IPS DF 19.7 (cell line): ENCODE results near the gene CEP164.
"Not testable (repeated sequence)": the region's sequence is repeated elsewhere in the genome, so short reads cannot be mapped to it uniquely, and the experiment has no call there.

ENCODE experiments used
- DNase-seq: peaks from one replicate; pipeline ENCODE4 v3.0.0-alpha.2; 2013; ENCODE audit warnings: low read depth, low spot score

CEP164 gene

DNA sequence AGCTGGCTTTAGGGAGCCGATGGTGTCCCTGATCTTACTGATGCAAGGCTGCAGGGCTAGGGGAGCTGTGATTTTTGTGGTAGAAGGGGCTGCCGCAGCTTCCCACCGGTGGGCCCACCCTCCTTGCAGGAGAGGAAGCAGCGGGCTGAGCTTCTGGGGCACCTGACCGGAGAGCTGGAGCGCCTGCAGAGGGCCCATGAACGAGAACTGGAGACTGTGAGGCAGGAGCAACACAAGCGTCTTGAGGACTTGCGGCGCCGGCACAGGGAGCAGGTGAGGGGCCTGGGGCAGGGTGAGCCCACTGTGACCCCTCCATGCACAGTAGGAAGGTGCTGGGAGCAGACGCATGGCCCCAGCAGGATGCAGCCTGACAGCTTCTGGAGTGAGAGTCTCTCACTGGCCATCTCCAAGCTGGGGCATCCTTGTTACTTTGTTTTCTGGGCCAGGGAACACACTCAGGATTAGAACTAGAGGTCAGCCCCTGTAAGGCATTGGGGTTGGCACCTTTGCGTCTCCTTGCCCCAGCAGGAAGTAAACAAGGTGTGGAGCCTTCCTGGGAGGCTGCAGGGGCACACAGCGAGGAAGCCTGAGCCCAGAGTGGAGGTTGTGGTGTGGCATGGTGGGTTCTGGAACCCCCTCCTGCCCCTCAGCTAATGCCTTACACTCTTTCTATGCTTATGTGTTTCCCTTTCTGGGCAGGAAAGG lies 66.7 kb downstream of the CEP164 start:
- DNase-seq: no peak

DNA sequence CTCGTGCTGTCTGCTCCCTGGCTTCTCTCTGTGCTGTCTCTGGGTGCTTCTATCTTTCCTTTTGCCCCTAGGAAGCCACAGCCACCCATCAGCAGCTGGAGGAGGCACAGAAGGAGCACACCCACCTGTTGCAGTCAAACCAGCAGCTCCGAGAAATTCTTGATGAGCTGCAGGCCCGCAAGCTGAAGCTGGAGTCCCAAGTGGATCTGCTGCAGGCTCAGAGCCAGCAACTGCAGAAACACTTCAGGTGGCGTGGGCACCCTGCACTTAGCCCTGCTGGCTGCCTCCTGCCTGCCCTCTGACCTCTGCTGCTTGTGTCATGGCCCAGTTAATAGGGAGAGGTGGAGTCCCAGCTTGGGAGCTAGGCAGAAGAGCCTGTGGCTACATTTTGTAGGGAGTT lies 67.8 kb downstream of the CEP164 start:
- DNase-seq: no peak

DNA sequence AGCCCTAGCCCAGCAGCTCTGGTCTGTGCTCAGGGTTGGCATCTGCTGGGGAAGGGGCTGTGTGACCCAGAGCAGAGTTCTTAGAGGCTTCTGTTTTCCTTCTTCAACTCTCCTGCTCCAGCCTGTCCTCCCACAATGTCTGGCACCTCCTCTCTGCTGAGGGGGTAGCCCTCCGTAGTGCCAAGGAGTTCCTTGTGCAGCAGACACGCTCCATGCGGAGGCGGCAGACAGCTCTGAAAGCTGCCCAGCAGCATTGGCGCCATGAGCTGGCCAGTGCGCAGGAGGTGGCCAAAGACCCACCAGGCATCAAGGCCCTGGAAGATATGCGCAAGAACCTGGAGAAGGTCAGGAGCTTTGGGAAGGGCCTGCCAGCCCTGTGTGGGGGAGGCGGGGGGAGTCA lies 69.3 kb downstream of the CEP164 start:
- no peak for DNase-seq

DNA sequence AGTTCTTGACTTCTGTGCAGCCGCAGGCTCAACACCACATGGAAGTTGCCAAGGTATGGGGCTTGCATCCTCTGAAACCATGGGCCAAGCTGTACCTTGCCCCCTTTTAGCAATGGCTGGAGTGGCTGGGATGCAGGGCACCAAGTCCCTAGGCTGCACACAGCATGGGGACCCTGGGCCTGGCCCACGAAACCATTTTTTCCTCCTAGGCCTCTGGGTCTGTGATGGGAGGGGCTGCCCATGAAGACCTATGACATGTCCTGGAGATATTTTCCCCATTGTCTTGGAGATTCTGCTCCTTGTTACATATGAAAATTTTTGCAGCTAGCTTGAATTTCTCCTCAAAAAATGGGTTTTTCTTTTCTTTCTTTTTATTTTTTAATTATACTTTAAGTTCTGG lies 71.0 kb downstream of the CEP164 start:
- not testable (repeated sequence) for DNase-seq

DNA sequence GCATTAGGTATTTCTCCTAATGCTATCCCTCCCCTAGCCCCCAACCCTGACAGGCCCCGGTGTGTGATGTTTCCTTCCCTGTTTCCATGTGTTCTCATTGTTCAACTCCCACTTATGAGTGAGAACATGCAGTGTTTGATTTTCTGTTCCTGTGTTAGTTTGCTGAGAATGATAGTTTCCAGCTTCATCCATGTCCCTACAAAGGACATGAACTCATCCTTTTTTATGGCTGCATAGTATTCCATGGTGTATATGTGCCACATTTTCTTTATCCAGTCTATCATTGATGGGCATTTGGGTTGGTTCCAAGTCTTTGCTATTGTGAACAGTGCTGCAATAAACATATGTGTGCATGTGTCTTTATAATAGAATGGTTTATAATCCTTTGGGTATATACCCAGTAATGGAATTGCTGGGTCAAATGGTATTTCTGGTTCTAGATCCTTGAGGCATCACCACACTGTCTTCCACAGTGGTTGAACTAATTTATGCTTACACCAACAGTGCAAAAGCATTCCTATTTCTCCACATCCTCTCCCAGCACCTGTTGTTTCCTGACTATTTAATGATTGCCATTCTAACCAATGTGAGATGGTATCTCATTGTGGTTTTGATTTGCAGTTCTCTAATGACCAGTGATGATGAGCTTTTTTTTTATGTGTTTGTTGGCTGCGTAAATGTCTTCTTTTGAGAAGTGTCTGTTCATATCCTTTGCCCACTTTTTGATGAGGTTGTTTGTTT lies 71.6 kb downstream of the CEP164 start:
- not testable (repeated sequence) for DNase-seq

DNA sequence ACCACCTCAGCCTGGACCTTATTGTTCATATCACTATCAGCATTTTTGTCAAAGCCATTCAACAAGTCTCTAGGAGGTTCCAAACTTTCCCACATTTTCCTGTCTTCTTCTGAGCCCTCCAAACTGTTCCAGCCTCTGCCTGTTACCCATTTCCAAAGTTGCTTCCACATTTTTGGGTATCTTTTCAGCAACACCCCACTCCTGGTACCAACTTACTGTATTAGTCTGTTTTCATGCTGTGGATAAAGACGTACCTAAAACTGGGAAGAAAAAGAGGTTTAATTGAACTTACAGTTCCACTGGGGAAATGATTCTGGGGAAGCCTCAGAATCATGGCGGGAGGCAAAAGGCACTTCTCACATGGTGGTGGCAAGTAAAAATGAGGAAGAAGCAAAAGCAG lies 78.2 kb downstream of the CEP164 start:
- DNase-seq: not testable (repeated sequence)

DNA sequence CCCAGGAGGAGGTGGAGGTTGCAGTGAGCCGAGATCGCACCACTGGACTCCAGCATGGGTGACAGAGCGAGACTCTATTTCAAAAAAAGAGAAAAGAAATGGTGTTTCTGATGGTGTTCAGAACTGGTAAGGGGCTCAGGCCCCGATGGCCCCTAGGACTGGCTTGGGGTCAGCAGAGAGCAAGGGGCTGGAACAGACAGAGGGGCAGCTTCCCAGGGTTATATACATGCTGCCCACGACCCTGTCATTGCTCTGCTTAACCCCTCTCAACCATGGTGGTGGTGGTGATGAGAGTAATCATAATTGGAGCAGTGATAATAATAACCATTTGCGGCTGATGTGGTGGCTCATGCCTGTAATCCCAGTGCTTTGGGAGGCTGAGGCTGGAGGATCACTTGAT lies 79.4 kb downstream of the CEP164 start:
- no peak for DNase-seq

DNA sequence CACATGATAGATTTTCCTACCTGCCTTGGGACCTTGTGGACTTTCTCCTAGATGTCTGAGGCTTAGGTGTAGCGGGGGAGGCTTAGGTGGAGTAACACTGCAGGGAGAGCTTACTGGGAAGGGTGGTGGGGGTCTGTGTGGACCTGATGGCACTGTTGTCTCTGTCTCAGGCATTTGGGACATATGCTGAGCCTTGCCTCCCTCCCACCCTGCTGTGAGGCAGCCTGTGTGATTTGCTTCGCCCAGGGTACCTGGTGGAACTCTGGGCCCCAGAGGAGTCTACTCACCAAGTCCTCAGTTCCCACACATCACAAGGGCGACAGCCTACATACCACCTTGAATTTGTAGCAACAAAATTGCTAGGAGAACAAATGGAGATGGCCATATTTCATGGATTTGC lies 80.7 kb downstream of the CEP164 start:
- no peak for DNase-seq

DNA sequence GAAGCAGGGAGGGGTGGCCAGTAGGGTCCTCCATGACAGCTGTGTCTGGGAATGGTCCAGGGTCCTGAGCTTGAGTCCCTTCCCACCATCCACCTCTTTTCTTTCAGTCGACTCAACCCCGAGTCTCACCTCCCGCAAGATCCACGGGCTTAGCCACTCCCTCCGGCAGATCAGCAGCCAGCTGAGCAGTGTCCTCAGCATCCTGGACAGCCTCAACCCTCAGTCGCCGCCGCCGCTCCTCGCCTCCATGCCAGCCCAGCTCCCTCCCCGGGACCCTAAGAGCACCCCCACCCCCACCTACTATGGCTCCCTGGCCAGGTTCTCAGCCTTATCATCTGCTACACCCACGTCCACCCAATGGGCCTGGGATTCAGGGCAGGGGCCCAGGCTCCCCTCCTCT lies 81.9 kb downstream of the CEP164 start:
- no peak for DNase-seq

DNA sequence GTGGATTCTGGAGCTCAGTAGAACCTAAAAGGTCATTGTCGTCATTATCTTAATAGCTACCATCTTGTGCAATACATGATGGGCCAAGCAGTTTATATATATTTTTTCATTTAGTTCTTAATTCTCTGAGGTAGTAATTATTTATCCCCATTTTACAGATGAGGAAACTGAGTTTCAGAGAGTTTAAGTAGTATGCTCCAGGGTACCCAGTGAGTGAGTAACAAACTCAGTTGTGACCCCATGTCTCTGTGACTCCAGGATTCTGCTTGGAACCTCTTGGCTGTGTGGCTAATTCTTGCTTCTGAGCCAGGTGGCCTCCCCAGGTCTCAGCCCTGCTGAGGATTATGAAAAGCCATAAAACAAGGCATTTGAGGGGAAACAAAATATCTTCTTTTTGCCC lies 82.6 kb downstream of the CEP164 start:
- no peak for DNase-seq

DNA sequence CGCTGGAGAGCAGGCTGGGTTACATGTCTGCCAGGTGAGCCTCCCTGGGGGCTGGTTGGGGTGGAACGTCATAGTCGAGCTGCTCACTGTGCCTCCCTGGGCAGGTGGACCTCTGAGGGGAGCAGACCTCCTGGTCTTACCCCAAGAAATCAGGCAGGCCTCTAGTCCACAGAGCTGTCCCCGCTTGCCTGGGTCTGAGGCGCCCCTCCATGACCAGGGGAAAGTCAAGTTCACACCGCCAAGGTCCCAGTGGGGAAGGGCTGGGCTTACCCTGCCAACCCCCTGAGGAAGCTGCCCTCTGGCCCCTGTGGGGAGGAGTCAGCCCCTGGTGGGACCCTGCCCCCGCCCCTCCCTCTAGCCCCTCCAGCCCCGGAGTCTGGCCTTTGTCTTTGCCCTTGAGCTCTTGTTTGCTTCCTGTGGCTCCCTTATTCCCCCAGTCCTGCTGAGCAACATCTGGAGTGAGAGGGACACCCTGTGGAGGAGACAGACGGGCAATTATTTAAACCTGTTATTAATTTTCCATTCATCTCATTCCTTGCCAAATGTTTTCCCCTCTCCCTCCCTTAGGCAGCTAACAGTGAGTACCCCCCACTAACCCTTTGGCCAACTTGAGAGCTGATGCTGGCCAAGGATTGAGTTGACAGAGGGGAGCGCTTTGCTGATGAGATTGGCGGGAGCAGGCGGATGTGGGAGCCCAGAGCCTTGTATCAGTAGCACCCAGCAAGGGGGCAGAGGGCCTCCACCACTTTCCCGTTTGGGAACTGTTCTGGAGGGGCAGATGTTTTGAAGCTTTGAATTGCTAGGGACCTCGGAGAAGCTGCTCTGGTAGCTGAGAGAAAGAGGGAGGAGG lies 83.4 kb downstream of the CEP164 start:
- no peak for DNase-seq

DNA sequence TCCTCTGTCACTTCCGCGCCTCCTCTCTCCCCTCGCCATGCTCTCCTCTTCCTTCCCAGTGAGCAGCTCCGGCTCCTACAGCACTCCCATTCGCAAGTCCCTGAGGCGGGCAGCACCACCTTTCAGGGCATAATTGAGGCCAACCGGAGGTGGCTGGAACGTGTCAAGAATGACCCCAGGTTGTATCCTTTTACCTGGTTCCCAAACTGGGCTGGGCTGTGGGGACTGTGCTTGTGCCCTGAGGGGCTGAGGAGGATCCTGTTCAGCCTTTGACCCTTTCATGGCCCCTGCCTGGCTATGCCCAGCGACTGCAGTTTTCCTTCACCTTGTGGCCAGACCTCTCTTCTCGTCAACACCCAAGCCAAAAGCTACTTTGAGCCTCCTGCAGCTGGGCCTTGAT lies 84.1 kb downstream of the CEP164 start:
- DNase-seq: no peak

DNA sequence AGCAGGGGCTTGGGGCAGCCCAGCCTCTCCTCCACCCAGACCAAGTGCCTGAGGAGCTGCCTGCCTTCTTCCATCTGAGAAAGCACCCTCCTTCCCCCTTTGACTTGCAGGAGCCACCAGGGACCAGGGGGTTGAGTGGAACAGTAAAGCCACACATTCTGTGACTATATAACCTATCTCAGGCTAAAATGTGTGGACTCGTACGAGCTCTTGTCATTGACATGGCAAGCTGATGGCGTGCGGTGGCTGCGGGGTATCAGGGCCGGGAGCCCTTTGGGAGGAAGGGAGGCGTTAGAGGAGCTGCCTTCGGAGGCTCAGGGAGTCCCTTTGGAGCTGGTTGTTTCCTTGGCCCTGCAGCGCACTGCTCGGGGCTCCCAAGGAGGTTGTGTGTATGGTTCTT lies 84.5 kb downstream of the CEP164 start:
- DNase-seq: no peak

DNA sequence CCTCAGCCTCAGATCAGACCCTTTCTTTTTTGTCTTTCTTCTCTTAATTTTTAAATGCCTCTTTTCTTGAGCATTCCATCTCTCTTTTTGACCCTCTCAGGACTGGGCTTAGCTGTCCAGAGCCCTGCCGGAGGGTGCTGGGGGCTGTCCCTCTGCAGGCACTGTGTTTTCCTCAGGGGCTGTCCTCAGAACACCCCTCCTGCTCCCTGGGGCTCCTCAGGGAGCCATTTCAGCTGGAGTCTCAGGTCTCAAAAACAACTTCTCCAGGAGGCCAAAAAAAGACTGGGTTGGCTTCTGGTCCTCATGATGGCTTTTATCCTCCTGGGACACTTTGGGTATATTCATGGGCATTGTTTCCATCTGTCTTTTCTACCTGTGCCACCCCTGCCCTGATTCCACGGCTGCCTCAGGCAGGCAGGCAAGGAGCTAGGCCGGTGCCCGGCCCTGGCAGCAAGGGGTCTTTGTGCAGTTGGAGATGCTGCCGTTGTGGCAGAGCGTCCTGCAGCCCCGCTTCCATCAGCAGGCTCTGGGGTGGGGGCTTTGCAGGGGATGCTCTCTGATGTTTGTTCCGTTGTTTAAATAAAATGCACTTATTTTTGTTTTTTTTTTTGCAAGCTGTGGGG lies 85.1 kb downstream of the CEP164 start:
- DNase-seq: no peak

DNA sequence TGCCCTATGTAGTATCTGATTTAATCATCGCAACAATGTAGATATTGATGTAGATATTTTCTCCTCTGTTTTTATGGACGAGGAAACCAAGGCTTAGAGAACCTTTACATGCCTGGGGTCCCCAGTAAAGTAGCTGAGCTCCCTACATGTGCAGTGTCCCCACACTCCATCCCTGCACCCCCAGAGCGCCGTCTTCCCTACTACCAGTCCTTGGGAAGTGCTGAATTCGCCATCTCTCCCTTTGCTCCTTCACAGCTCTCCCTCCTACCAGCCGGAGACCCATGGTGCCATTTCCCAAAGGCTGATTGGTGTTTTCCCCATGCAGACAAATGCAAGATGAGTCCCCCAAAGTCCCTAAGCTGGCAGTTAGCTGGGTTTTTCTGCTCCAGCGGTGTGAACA lies 86.0 kb downstream of the CEP164 start:
- no peak for DNase-seq

DNA sequence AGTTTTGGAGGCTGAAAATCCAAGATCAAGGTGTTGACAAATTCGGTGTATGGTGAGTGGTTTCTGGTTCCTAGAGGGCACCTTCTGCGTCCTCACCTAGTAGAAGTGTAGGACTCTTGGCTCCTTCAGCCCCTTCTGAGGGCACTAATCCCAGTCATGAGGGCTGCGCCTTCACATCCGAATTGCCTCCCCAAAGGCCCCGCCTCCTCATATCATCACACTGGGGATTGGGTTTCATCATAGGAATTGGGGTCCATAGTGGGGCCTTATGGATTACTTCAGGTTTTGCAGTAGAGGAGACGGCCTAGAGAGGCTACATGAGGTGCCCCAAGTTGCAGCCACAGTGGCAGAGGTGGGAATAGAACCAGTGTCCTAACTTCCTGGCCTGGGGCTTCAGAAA lies 87.1 kb downstream of the CEP164 start:
- no peak for DNase-seq

DNA sequence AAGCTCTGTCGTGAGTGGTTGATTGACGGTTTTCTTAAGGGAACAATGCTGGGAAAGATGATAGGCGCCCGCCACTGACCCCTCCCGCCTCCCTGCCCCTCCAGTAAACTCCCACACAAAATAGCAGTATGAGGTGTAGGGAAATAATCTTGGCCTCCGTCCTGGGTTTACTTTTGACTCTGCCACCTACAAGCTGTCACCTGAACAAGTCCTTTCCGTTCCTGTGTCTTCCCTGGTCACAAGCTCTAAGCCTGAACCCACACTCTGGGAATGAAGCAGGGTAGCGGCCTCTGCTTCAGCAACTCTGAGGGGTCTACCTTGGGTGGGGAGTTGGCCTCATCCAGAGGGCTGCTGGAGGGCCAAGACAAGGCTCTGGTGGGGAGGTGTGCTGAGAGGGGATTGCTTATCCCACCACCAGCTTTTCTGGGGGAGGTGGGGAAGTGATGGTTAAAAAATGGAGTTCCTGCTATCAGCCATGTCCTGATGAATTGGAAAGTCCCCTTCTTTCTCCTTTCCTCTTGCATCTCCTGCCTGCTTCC lies 87.8 kb downstream of the CEP164 start:
- DNase-seq: no peak

DNA sequence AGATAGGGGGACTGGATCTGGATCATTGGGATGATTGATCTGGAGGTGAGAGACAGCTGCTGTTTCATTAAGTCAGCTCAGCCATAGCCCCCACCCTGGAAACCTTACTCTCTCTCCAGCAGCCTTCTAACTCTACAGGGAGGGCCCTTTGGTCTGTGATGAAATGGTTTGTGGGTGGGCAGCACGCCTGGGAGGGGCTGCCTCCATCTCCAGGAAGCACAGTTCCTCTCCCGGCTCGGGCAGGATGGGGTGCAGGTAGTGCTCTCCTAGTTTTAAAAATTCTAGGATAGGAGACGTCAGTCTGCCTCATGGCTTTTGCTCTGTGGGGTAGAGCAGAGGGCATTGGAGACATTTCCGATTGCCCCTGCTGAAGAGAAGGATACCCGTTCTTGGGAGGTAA lies 89.7 kb downstream of the CEP164 start:
- no peak for DNase-seq

DNA sequence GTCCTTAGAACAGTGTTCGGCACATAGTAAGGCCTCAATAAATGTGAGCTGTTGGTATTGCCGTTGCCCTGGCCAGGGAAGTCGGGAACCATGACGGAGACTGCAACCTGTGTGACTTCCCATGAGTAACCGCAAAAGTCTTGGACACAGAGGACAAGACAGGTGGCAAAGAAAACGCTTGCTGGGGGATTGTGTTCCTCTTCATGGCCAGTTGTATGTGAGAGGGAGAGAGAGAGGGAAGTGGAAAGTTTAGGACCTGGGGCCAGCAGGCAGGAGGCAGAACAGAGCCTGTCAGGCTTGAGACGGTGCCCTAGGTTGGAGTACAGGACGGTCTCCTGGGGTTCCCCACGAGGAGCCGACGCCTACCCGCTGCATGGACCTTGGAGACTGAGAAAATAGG lies 90.2 kb downstream of the CEP164 start:
- DNase-seq: no peak

DNA sequence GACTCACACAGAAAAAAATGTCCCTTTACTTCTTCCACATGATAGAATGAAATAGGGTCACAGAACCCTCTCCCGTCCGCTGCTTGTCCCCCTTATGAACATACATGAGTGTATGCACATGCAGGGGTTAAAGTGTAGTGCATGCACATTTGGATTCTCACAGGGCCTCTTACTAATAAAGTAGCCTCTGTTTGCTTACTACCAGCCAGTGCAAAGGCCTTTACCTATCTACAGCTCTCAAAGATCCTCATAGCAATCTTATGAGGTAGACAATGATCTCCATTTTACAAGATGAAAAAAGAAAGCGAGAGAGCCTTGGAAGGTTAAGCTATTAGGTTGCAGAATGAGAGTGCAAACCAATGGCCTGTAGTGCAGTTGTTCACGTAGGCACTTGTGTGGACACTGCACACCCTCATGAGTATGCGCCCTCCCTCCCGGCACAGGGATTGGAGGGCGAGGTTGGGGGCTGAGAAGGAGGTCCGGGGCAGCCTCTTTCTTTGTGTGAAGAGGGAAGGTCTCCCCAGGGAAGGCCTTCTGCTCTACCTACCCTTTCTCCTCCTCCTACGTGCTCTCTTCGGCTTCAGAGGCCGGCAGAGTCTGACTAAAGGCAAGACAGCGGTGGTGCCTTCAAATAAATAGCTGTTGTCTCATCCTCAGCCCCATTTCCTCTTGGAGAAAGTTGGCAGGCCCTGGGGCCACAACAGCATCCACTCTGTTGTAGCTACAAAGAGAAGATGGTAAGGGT lies 91.3 kb downstream of the CEP164 start:
- DNase-seq: no peak

DNA sequence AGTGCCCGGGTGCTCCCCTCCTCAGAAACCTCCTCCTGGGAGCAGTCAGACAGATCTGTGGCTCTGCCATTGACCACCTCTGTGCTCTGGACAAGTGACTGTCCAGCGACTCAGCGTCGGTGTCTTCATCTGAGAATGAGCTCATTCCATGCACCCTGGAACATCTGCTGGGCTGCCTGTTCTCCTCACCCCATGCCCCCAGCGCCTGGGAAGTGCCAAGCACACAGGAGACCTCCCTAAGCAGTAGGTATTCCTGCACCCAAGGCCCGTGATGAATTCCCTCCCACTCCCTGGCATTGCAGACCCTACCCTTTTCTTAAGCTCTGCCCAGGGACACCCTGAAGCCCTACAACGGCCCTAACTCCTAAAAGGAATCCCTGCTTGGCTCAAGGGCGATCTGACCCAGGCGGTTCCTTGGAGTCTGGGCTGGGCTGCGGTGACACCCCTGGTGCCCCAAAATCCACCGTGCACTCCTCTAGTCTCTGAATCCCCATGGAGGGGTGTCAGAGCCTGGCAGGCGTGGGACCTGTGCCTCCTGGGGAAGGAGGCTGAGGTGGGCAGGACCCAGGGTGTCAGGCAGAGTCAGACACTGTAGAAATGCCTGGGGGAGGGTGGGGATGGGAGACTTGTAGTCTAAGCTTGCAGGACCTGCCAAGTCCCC lies 92.0 kb downstream of the CEP164 start:
- no peak for DNase-seq
